Prostate gland (tissue), 2 donors: Measurements from ENCODE around the gene TRIM67. TPM values are rescaled to one million over a fixed set of nuclear protein-coding genes. Genes with fewer than 3 reads are reported as not detected.
"Not testable (repeated sequence)": the region's sequence is repeated elsewhere in the genome, so short reads cannot be mapped to it uniquely, and the experiment has no call there.

Source experiments
- DNase-seq: peaks from one replicate; pipeline ENCODE4 v3.0.0-alpha.2; 2019; ENCODE audit warnings: low spot score
- H3K27ac ChIP-seq, 2 donors: fragments of 200-600 bp; sonication (generic); 2 replicates each; pipeline ENCODE4 v1.5.1; 2017 to 2019
- H3K27me3 ChIP-seq: fragments of 200-600 bp; sonication (generic); replicated peaks from 2 replicates; pipeline ENCODE4 v1.5.1; 2019; ENCODE audit not compliant: insufficient read depth
- H3K36me3 ChIP-seq, 2 donors: fragments of 200-600 bp; sonication (generic); 1 replicate in 1 of 2; 2 replicates in 1 of 2; pipeline versions ENCODE4 v1.5.1 to v1.8.1; 2017 to 2019
- H3K4me1 ChIP-seq: fragments of 200-600 bp; sonication (generic); replicated peaks from 2 replicates; pipeline ENCODE4 v1.5.1; 2019
- H3K4me3 ChIP-seq, 2 donors: fragments of 200-600 bp; sonication (generic); 2 replicates each; pipeline ENCODE4 v1.5.1; 2017 to 2019
- H3K9me3 ChIP-seq: fragments of 200-600 bp; sonication (generic); 2 replicates; pipeline ENCODE4 v1.5.1; 2017
- CTCF ChIP-seq, 4 experiments: fragments of 200-600 bp in 2 of 4; fragments of 450-650 bp in 2 of 4; sonication (generic) in 2 of 4; IDR thresholded peaks; 1 replicate in 3 of 4; 2 replicates in 1 of 4; pipeline ENCODE4 v1.5.1; 2016 to 2019; ENCODE audit warnings: antibody characterized with exemption in 4 of 4, mild to moderate bottlenecking in 2 of 4, moderate library complexity in 2 of 4
- POLR2A ChIP-seq: fragments of 450-650 bp; IDR thresholded peaks from one replicate; pipeline ENCODE4 v1.6.1; 2016; ENCODE audit warnings: antibody characterized with exemption, mild to moderate bottlenecking
- POLR2AphosphoS5 ChIP-seq: sonication (generic); formaldehyde crosslinking; IDR thresholded peaks from one replicate; pipeline ENCODE4 v1.6.1; 2017; ENCODE audit warnings: antibody characterized with exemption
- WGBS: methylation state at CpG from one replicate; pipeline ENCODE4 v1.1.5; 2018; 5-methylcytosine and 5-hydroxymethylcytosine counted together
- intact Hi-C: fragments of 100-400 bp; cut with DNase I; formaldehyde crosslinking; loops from one replicate; pipeline ENCODE4 v1.14.2; 2022
- total RNA-seq, 2 donors: library from RNA; depleted of rRNA; stranded (reverse); fragments of >200 nt; gene quantifications; one replicate each; pipeline ENCODE4 v1.1.0, GENCODE V29; 2016

TRIM67 gene
- total RNA-seq, 2 donors from 2014 or later, result 0.28 TPM; not detected in 1

- Histone ChIP-seq H3K27me3 (no peaks in the 10 kb centered on the region), H3K4me3 (no peak overlapping the region), H3K9me3 (no peaks in the 10 kb centered on the region), H3K36me3 (no peaks in the 10 kb centered on the region), H3K4me1 (no peaks in the 10 kb centered on the region), H3K27ac (no peak overlapping the region)
- intact Hi-C loops, result no loop called here
- DNase-seq, result no peak
- 78% methylated on average over 3 of the region's 3 CpGs for WGBS
- TF ChIP-seq CTCF (IDR thresholded peaks at IDR 0.05) (no peak), POLR2AphosphoS5 (no peak), POLR2A (no peak)
These were observed 45.6 kb downstream of the TRIM67 start for GRCh38 chr1:231207437-231207836.

GRCh38 chr1:231208980-231209379 lies 47.1 kb downstream of the TRIM67 start:
- 93% methylated on average over 14 of the region's 14 CpGs for WGBS
- H3K36me3 ChIP-seq, result no peaks in the 10 kb centered on the region
- no peak for TF ChIP-seq POLR2AphosphoS5
- H3K27ac ChIP-seq, result no peak overlapping the region
- H3K4me3 ChIP-seq, result no peak overlapping the region
- no peaks in the 10 kb centered on the region for H3K9me3 ChIP-seq
- no peaks in the 10 kb centered on the region for H3K27me3 ChIP-seq
- DNase-seq, result no peak
- H3K4me1 ChIP-seq, result no peaks in the 10 kb centered on the region
- intact Hi-C loops, result no loop called here

- no peak for TF ChIP-seq POLR2A
- intact Hi-C loops, result no loop called here
- Histone ChIP-seq H3K4me1 (no peaks in the 10 kb centered on the region), H3K4me3 (no peak overlapping the region), H3K27me3 (no peaks in the 10 kb centered on the region), H3K27ac (no peak overlapping the region), H3K36me3 (no peaks in the 10 kb centered on the region), H3K9me3 (no peaks in the 10 kb centered on the region)
- 96% methylated on average over 5 of the region's 5 CpGs for WGBS
- DNase-seq, result no peak
These were observed 47.7 kb downstream of the TRIM67 start for GRCh38 chr1:231209531-231209930.

GRCh38 chr1:231210126-231210525 lies 48.3 kb downstream of the TRIM67 start:
- Histone ChIP-seq H3K4me1 (no peaks in the 10 kb centered on the region), H3K27ac (no peak overlapping the region), H3K9me3 (no peaks in the 10 kb centered on the region), H3K27me3 (no peaks in the 10 kb centered on the region), H3K4me3 (no peak overlapping the region), H3K36me3 (no peaks in the 10 kb centered on the region)
- TF ChIP-seq POLR2A (no peak), POLR2AphosphoS5 (no peak), CTCF (IDR thresholded peaks at IDR 0.05) (no peak)
- no peak for DNase-seq
- 83% methylated on average over 1 of the region's 6 CpGs for WGBS
- intact Hi-C loops, result loop anchor here (5.0 kb wide), 2 partner anchors 293 to 413 kb away; no protein-coding TSS in a partner anchor

GRCh38 chr1:231211005-231211857 lies 49.4 kb downstream of the TRIM67 start:
- Histone ChIP-seq H3K36me3 (no peaks in the 10 kb centered on the region), H3K27me3 (no peaks in the 10 kb centered on the region), H3K4me3 (peak overlapping the region; percentile 24 to 25), H3K9me3 (no peaks in the 10 kb centered on the region), H3K4me1 (no peaks in the 10 kb centered on the region), H3K27ac (no peak overlapping the region)
- 21% methylated on average over 28 of the region's 28 CpGs for WGBS
- intact Hi-C loops, result loop anchor here (5.0 kb wide), 2 partner anchors 294 to 414 kb away; no protein-coding TSS in a partner anchor
- no peak for TF ChIP-seq POLR2A
- TF ChIP-seq CTCF (IDR thresholded peaks at IDR 0.05), result peak; percentile 71 to 87 (median 82)
- TF ChIP-seq POLR2AphosphoS5, result peak; percentile 27
- peak; percentile 63 for DNase-seq

GRCh38 chr1:231212301-231212700 lies 50.4 kb downstream of the TRIM67 start:
- not testable (repeated sequence) for H3K4me3 ChIP-seq, H3K36me3 ChIP-seq, H3K4me1 ChIP-seq, H3K27me3 ChIP-seq, DNase-seq, H3K27ac ChIP-seq, H3K9me3 ChIP-seq
- 50% methylated on average over 5 of the region's 5 CpGs for WGBS
- intact Hi-C loops, result loop anchor here (5.0 kb wide), 2 partner anchors 295 to 415 kb away; no protein-coding TSS in a partner anchor
